B cell (primary cell): ENCODE measurements around the gene P3H4.

Experiments used
- CTCF ChIP-seq: fragments of 200-600 bp; IDR thresholded peaks from one replicate; pipeline ENCODE4 v1.8.0; 2022; ENCODE audit warnings: antibody characterized with exemption, mild to moderate bottlenecking
- EZH2 ChIP-seq: IDR thresholded peaks from 2 replicates; pipeline ENCODE4 v1.6.1; 2012; ENCODE audit warnings: borderline replicate concordance, low read depth, mild to moderate bottlenecking, moderate library complexity, low read length; ENCODE audit not compliant: insufficient read depth, poor library complexity, severe bottlenecking

- TF ChIP-seq EZH2 (no peak), CTCF (no peak)
Measured at GRCh38 chr17:41769985-41770384, 41.8 kb downstream of the P3H4 start.
